Measurements from ENCODE around the gene SLC4A2. TPM values are rescaled to one million over a fixed set of nuclear protein-coding genes. Genes with fewer than 3 reads are reported as not detected.

SLC4A2 gene
- polyA plus RNA-seq, 2 of the 4 experiments (the other 2 are of a cell fraction) = 112 to 275 TPM

- no peak for ATAC-seq
- POLR2A ChIA-PET = interaction anchor here (3.7 kb wide), 1 partner anchor 12 kb away, joined by 20 read pairs; no protein-coding TSS in a partner anchor
- CTCF ChIA-PET = interaction anchor here (1.2 to 27.1 kb wide), 5 partner anchors 9 to 48 kb away, joined by 3 to 412 read pairs (median 5); no protein-coding TSS in a partner anchor
Observed at GRCh38 chr7:151074817-151075661, 15.7 kb downstream of the SLC4A2 start.

GRCh38 chr7:151075662-151075971 is 16.2 kb downstream of the SLC4A2 start:
- no peak overlapping the region for H3K27ac ChIP-seq

More at GRCh38 chr7:151074817-151075661, 15.7 kb downstream of the SLC4A2 start:
- H3K4me1 ChIP-seq = peaks cover 32% of the 10 kb centered on the region
- FAIRE-seq = no peak
- TF ChIP-seq CEBPB (IDR thresholded peaks at IDR 0.05) (no peak), CTCF (IDR thresholded peaks at IDR 0.05) (no peak), PHF8 (IDR thresholded peaks at IDR 0.05; ENCODE audit: borderline replicate concordance, low read depth) (no peak), ZFP36 (IDR thresholded peaks at IDR 0.05; ENCODE audit: borderline replicate concordance, partially characterized antibody) (no peak), HDAC2 (IDR thresholded peaks at IDR 0.05) (no peak), FOSL2 (IDR thresholded peaks at IDR 0.05) (no peak), FOSL2 (CRISPR knock-in tag; IDR thresholded peaks at IDR 0.05) (no peak), E2F6 (IDR thresholded peaks at IDR 0.05; ENCODE audit: borderline replicate concordance, low read depth) (no peak), USF2 (IDR thresholded peaks at IDR 0.05) (no peak)
- DNase-seq (ENCODE audit: low read depth in 1 of 2, low spot score in 1 of 2) = no peak
- H3K9me3 ChIP-seq = no peaks in the 10 kb centered on the region
- H3K27ac ChIP-seq = no peak overlapping the region
- WGBS (ENCODE audit: missing lambda C conversion rate) = 90% methylated on average over 26 of the region's 26 CpGs
- no peak overlapping the region for H3K4me2 ChIP-seq
- H3K4me3 ChIP-seq = no peak overlapping the region

More at GRCh38 chr7:151075662-151075971, 16.2 kb downstream of the SLC4A2 start:
- no peaks in the 10 kb centered on the region for H3K9me3 ChIP-seq
- DNase-seq (ENCODE audit: low read depth in 1 of 2, low spot score in 1 of 2) (no peak), FAIRE-seq (no peak), ATAC-seq (no peak)
- peaks cover 32% of the 10 kb centered on the region for H3K4me1 ChIP-seq
- WGBS (ENCODE audit: missing lambda C conversion rate) = 84% methylated on average over 6 of the region's 7 CpGs
- no peak overlapping the region for H3K4me2 ChIP-seq
- ChIA-PET CTCF (interaction anchor here (1.2 to 27.1 kb wide), 5 partner anchors 10 to 48 kb away, joined by 3 to 412 read pairs (median 5); no protein-coding TSS in a partner anchor), POLR2A (interaction anchor here (3.7 kb wide), 1 partner anchor 13 kb away, joined by 20 read pairs; no protein-coding TSS in a partner anchor)
- H3K4me3 ChIP-seq = no peak overlapping the region
- TF ChIP-seq ZNF302 (CRISPR knock-in tag; IDR thresholded peaks at IDR 0.05) (no peak), TP53 (CRISPR knock-in tag; IDR thresholded peaks at IDR 0.05) (no peak), EHF (CRISPR knock-in tag; IDR thresholded peaks at IDR 0.05) (no peak), HOXB13 (CRISPR knock-in tag; IDR thresholded peaks at IDR 0.05; ENCODE audit: low read depth) (no peak), HOXB5 (CRISPR knock-in tag; IDR thresholded peaks at IDR 0.05) (no peak), HOXA7 (CRISPR knock-in tag; IDR thresholded peaks at IDR 0.05) (no peak), MAX (IDR thresholded peaks at IDR 0.05) (no peak), ZC3H11A (IDR thresholded peaks at IDR 0.05) (no peak), HES2 (IDR thresholded peaks at IDR 0.05) (no peak), MAFK (IDR thresholded peaks at IDR 0.05; ENCODE audit: partially characterized antibody) (no peak), ZFP36 (IDR thresholded peaks at IDR 0.05; ENCODE audit: borderline replicate concordance, partially characterized antibody) (no peak), BCL3 (IDR thresholded peaks at IDR 0.05) (no peak), POLR2AphosphoS2 (conservative IDR thresholded peaks at IDR 0.05; ENCODE audit: low read length) (no peak)
